ENCODE measurements around the gene DNAJC1.
A peak's percentile ranks its signal among the peaks of the same experiment; 100 is the strongest.

Gene DNAJC1

DNA sequence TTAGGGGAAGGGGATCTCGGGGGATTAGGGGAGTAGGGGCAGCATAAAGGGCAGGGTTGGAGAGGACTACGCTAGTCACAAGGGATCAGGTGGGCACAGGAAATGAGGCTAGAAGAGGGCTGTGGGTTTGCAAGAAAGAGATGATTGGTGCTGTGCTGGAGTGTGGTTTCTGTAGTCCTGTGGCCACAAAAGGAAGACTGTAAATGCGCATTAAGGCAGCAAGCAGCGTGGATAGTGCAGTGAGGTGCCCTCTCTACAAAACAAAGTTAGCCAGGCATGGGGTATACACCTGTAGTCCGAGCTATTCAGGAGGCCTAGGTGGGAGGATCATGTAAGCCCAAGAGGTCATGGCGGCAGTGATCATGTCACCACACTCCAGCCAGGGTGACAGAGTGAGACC lies 257.4 kb downstream of the DNAJC1 start:
- H3K27me3 ChIP-seq (replicated peaks; ENCODE audit: insufficient read depth, low read length): no peaks in the 10 kb centered on the region
- no peaks in the 10 kb centered on the region for H3K9me2 ChIP-seq (replicated peaks; ENCODE audit: insufficient read depth, low read length)
- H3K9ac ChIP-seq (ENCODE audit: low read length): no peak overlapping the region
- 0 out of 2 replicates have a peak, but pooled peaks cover 6% of the 10 kb centered on the region for H3F3A ChIP-seq (ENCODE audit: insufficient read depth, low read length)
- no peaks in the 10 kb centered on the region for H3K79me2 ChIP-seq (ENCODE audit: low read length)
- H3K4me2 ChIP-seq (ENCODE audit: low read depth, low read length): no peak overlapping the region
- H3K27ac ChIP-seq (ENCODE audit: low read length): no peak overlapping the region
- H3K36me3 ChIP-seq (replicated peaks; ENCODE audit: insufficient read depth, low read length): no peaks in the 10 kb centered on the region; the same call in 1 of the 2 replicates
- H2AFZ ChIP-seq (ENCODE audit: low read length): no peak overlapping the region
- H4K20me1 ChIP-seq (ENCODE audit: insufficient read depth, low read length): no peaks in the 10 kb centered on the region
- peaks cover 10% of the 10 kb centered on the region for H3K4me1 ChIP-seq (ENCODE audit: low read length)
- DNase-seq: no peak
- H3K4me3 ChIP-seq (ENCODE audit: low read length): no peak overlapping the region
- H3K9me3 ChIP-seq (replicated peaks; ENCODE audit: insufficient read depth, low read length): no peaks in the 10 kb centered on the region
- TF ChIP-seq EZH2phosphoT487 (IDR thresholded peaks at IDR 0.05; ENCODE audit: low read length): no peak
- TF ChIP-seq, protein P1, sequence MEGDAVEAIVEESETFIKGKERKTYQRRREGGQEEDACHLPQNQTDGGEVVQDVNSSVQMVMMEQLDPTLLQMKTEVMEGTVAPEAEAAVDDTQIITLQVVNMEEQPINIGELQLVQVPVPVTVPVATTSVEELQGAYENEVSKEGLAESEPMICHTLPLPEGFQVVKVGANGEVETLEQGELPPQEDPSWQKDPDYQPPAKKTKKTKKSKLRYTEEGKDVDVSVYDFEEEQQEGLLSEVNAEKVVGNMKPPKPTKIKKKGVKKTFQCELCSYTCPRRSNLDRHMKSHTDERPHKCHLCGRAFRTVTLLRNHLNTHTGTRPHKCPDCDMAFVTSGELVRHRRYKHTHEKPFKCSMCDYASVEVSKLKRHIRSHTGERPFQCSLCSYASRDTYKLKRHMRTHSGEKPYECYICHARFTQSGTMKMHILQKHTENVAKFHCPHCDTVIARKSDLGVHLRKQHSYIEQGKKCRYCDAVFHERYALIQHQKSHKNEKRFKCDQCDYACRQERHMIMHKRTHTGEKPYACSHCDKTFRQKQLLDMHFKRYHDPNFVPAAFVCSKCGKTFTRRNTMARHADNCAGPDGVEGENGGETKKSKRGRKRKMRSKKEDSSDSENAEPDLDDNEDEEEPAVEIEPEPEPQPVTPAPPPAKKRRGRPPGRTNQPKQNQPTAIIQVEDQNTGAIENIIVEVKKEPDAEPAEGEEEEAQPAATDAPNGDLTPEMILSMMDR (IDR thresholded peaks at IDR 0.05; ENCODE audit: low read length): no peak
- TF ChIP-seq EZH2 (optimal IDR thresholded peaks at IDR 0.05; ENCODE audit: low read depth, low read length): no peak

DNA sequence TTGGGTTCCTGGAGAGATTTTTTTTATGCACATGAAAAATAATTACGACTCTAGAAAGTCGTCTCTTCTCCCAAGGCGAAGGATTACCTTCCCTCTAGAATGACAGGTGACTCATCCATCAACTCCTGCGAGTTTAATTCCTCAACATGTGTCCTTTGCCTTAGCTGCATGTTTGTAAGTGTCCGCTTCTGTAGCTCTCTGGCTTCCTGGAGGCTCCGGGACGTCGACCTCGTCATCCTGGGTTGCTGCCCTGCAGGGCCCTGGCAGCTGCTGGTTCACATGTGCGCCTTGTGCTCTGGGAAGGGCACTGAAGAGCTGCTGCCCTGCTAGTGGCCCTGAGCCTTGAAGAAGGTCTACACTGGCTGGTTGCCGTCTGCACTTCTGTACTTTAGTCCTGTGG lies 259.3 kb downstream of the DNAJC1 start:
- Histone ChIP-seq H3K27ac (ENCODE audit: low read length) (no peak overlapping the region), H3K36me3 (replicated peaks; ENCODE audit: insufficient read depth, low read length) (peaks cover 4% of the 10 kb centered on the region; the same call in 1 of the 2 replicates), H3K9me2 (replicated peaks; ENCODE audit: insufficient read depth, low read length) (no peaks in the 10 kb centered on the region), H4K20me1 (ENCODE audit: insufficient read depth, low read length) (no peaks in the 10 kb centered on the region), H3K4me2 (ENCODE audit: low read depth, low read length) (no peak overlapping the region), H3K4me1 (ENCODE audit: low read length) (peaks cover 18% of the 10 kb centered on the region), H3K9ac (ENCODE audit: low read length) (no peak overlapping the region), H3K9me3 (replicated peaks; ENCODE audit: insufficient read depth, low read length) (no peaks in the 10 kb centered on the region), H3K4me3 (ENCODE audit: low read length) (no peak overlapping the region), H3K27me3 (replicated peaks; ENCODE audit: insufficient read depth, low read length) (no peaks in the 10 kb centered on the region), H3F3A (ENCODE audit: insufficient read depth, low read length) (0 out of 2 replicates have a peak, but pooled peaks cover 14% of the 10 kb centered on the region), H3K79me2 (ENCODE audit: low read length) (no peaks in the 10 kb centered on the region), H2AFZ (ENCODE audit: low read length) (no peak overlapping the region)
- TF ChIP-seq, protein P1 (IDR thresholded peaks at IDR 0.05; ENCODE audit: low read length): no peak
- TF ChIP-seq EZH2phosphoT487 (IDR thresholded peaks at IDR 0.05; ENCODE audit: low read length): no peak
- no peak for TF ChIP-seq EZH2 (optimal IDR thresholded peaks at IDR 0.05; ENCODE audit: low read depth, low read length)
- DNase-seq: no peak

DNA sequence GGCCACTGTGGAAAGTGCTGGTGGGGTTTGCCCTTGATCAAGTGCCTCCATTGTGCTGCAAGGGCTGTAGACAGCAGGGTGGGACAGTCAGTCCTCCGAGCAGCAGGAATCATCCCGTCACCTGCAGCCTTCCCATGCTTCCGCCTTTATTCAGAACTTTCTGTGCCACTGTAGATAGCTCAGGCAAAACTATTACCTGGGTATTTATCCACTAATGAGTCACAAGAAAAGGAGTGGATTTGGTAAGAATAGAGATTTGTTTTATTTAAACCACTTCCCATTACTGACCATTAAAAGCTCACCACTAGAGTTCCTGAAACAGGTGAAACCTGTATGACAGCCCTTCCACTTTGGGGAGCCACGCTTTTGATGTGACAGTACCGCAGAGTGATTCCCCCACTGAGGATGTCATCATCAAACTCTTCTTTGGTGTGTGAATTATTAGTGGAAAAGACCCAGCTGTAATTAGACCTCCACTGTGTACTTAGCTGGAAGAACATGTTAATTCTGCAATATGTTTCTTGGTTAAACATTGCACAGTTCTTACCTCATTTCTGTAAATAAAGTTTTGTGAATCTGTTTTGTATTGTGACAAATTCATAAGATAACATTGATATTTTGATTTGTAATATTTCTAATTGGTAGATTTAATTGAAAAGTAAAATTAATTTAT lies 260.7 kb downstream of the DNAJC1 start:
- no peak for DNase-seq
- H3K9me3 ChIP-seq (replicated peaks; ENCODE audit: insufficient read depth, low read length): no peaks in the 10 kb centered on the region
- H3K9me2 ChIP-seq (replicated peaks; ENCODE audit: insufficient read depth, low read length): no peaks in the 10 kb centered on the region
- no peak overlapping the region for H3K9ac ChIP-seq (ENCODE audit: low read length)
- H3F3A ChIP-seq (ENCODE audit: insufficient read depth, low read length): 0 out of 2 replicates have a peak, but pooled peaks cover 14% of the 10 kb centered on the region
- no peak overlapping the region for H2AFZ ChIP-seq (ENCODE audit: low read length)
- no peaks in the 10 kb centered on the region for H4K20me1 ChIP-seq (ENCODE audit: insufficient read depth, low read length)
- H3K4me3 ChIP-seq (ENCODE audit: low read length): no peak overlapping the region
- no peak overlapping the region for H3K4me2 ChIP-seq (ENCODE audit: low read depth, low read length)
- H3K4me1 ChIP-seq (ENCODE audit: low read length): peaks cover 18% of the 10 kb centered on the region
- no peaks in the 10 kb centered on the region for H3K79me2 ChIP-seq (ENCODE audit: low read length)
- no peak for TF ChIP-seq EZH2phosphoT487 (IDR thresholded peaks at IDR 0.05; ENCODE audit: low read length)
- H3K36me3 ChIP-seq (replicated peaks; ENCODE audit: insufficient read depth, low read length): peaks cover 4% of the 10 kb centered on the region; the same call in 1 of the 2 replicates
- no peak overlapping the region for H3K27ac ChIP-seq (ENCODE audit: low read length)
- H3K27me3 ChIP-seq (replicated peaks; ENCODE audit: insufficient read depth, low read length): no peaks in the 10 kb centered on the region

DNA sequence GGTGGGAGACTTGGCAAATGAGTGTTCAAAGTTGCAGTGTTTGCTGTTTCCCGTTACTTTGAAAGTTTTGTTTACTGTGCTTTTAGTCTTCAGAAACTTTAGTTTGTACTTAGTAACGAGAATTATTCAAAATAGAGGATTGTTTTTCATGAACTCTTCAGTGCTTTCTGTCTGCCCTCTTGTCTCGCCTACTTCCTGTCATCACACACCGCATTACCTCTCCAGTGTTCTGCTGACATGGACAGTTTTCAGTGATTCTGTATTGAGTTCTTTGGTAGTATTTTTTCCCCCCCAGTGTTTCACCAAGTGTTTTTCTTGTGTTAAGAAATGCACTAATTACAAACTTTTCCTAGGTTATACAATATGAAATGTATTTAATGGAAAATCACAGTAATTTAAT lies 262.5 kb downstream of the DNAJC1 start:
- Histone ChIP-seq H4K20me1 (ENCODE audit: insufficient read depth, low read length) (no peaks in the 10 kb centered on the region), H3K4me3 (ENCODE audit: low read length) (no peak overlapping the region), H3K27ac (ENCODE audit: low read length) (peak overlapping the region; percentile 73; the same call in 1 of the 2 replicates), H3K27me3 (replicated peaks; ENCODE audit: insufficient read depth, low read length) (no peaks in the 10 kb centered on the region), H3K79me2 (ENCODE audit: low read length) (no peaks in the 10 kb centered on the region), H2AFZ (ENCODE audit: low read length) (no peak overlapping the region), H3K9me2 (replicated peaks; ENCODE audit: insufficient read depth, low read length) (no peaks in the 10 kb centered on the region), H3K4me2 (ENCODE audit: low read depth, low read length) (peak overlapping the region; percentile 45), H3K36me3 (replicated peaks; ENCODE audit: insufficient read depth, low read length) (peaks cover 4% of the 10 kb centered on the region; the same call in 1 of the 2 replicates), H3K4me1 (ENCODE audit: low read length) (peaks cover 22% of the 10 kb centered on the region), H3K9me3 (replicated peaks; ENCODE audit: insufficient read depth, low read length) (no peaks in the 10 kb centered on the region), H3K9ac (ENCODE audit: low read length) (peak overlapping the region; percentile 1; the same call in 1 of the 2 replicates), H3F3A (ENCODE audit: insufficient read depth, low read length) (0 out of 2 replicates have a peak, but pooled peaks cover 14% of the 10 kb centered on the region)
- DNase-seq: peak; percentile 75
- TF ChIP-seq, protein P1 (IDR thresholded peaks at IDR 0.05; ENCODE audit: low read length): no peak
- TF ChIP-seq EZH2 (optimal IDR thresholded peaks at IDR 0.05; ENCODE audit: low read depth, low read length): no peak
- TF ChIP-seq EZH2phosphoT487 (IDR thresholded peaks at IDR 0.05; ENCODE audit: low read length): no peak
